Neutrophil (primary cell): ENCODE results near the gene CAST.

ENCODE experiments used
- H3K27ac ChIP-seq: fragments of 200-600 bp; sonication (generic); 2 replicates; pipeline ENCODE4 v1.5.1; 2016; ENCODE audit warnings: mild to moderate bottlenecking, moderate library complexity
- H3K27me3 ChIP-seq: fragments of 200-600 bp; sonication (generic); 2 replicates; pipeline ENCODE4 v1.6.0; 2016; ENCODE audit warnings: mild to moderate bottlenecking
- H3K36me3 ChIP-seq: fragments of 200-600 bp; sonication (generic); 2 replicates; pipeline ENCODE4 v1.5.1; 2017
- H3K4me1 ChIP-seq, 2 experiments: fragments of 200-600 bp in 1 of 2; sonication (generic) in 1 of 2; 1 replicate in 1 of 2; 2 replicates in 1 of 2; pipeline versions ENCODE4 v1.5.1 to v1.6.1; 2013 to 2016; ENCODE audit warnings: low read depth in 1 of 2, low read length in 1 of 2, mild to moderate bottlenecking in 1 of 2, moderate library complexity in 1 of 2; ENCODE audit not compliant: control insufficient read depth in 1 of 2, insufficient read depth in 1 of 2
- H3K4me3 ChIP-seq, 2 experiments: fragments of 200-600 bp in 1 of 2; sonication (generic) in 1 of 2; 1 replicate in 1 of 2; 2 replicates in 1 of 2; pipeline ENCODE4 v1.5.1; 2013 to 2016; ENCODE audit warnings: low read depth in 1 of 2, low read length in 1 of 2, mild to moderate bottlenecking in 1 of 2, moderate library complexity in 1 of 2
- H3K9me3 ChIP-seq: fragments of 200-600 bp; sonication (generic); 2 replicates; pipeline ENCODE4 v1.5.1; 2016
- TF ChIP-seq, protein P1 (sequence below): fragments of 200-600 bp; sonication (generic); IDR thresholded peaks from 2 replicates; pipeline ENCODE4 v1.5.1; 2016; ENCODE audit warnings: antibody characterized with exemption

The CAST gene

DNA sequence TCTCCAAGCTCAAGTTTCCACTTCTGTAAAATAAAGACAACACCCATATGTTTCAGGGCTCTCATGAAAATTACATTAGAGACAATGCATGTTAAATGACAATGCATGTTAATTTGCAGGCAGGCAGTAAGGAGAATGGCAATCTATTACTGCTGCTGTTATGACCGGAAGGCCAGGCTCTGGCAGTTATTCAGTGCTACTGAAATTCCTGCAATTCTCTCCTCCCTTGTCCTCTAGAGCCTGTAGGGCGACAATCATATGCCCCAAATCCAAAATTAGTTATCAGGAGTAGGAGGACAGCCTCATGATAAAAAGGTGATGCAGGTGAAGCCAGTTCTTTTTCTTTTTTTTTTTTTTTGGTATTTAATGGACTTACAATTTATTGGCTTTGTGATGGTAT is 42.2 kb upstream of the CAST start:
- TF ChIP-seq, protein P1, sequence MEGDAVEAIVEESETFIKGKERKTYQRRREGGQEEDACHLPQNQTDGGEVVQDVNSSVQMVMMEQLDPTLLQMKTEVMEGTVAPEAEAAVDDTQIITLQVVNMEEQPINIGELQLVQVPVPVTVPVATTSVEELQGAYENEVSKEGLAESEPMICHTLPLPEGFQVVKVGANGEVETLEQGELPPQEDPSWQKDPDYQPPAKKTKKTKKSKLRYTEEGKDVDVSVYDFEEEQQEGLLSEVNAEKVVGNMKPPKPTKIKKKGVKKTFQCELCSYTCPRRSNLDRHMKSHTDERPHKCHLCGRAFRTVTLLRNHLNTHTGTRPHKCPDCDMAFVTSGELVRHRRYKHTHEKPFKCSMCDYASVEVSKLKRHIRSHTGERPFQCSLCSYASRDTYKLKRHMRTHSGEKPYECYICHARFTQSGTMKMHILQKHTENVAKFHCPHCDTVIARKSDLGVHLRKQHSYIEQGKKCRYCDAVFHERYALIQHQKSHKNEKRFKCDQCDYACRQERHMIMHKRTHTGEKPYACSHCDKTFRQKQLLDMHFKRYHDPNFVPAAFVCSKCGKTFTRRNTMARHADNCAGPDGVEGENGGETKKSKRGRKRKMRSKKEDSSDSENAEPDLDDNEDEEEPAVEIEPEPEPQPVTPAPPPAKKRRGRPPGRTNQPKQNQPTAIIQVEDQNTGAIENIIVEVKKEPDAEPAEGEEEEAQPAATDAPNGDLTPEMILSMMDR, result no peak

DNA sequence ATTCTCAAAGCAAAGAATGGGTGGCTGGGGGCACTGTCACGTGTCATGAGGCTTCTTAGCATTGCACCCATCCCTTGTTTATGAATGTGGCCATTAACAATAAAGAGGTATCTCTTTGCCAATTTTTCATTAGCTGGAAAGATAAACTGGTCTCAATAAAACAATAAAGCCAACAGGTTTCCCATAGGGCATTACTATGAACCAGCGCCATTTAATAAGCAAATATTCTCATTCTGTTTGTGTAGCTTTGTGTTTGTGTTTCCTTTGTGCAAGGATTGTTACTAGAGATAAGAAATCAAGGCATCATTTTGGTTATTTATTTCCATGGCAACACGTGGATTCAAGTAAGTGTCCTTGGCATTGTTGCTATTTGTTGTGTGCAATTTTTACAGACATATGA is 37.6 kb upstream of the CAST start:
- H3K9me3 ChIP-seq, result no peaks in the 10 kb centered on the region
- no peaks in the 10 kb centered on the region for H3K36me3 ChIP-seq
- TF ChIP-seq, protein P1, result no peak
- no peak overlapping the region for H3K4me3 ChIP-seq
- no peak overlapping the region for H3K27ac ChIP-seq
- H3K27me3 ChIP-seq, result no peaks in the 10 kb centered on the region
- no peaks in the 10 kb centered on the region for H3K4me1 ChIP-seq

More for the DNA sequence above, 42.2 kb upstream of the CAST start:
- no peak overlapping the region for H3K4me3 ChIP-seq
- no peaks in the 10 kb centered on the region for H3K4me1 ChIP-seq
- no peaks in the 10 kb centered on the region for H3K27me3 ChIP-seq
- no peaks in the 10 kb centered on the region for H3K9me3 ChIP-seq
- no peak overlapping the region for H3K27ac ChIP-seq
- H3K36me3 ChIP-seq, result no peaks in the 10 kb centered on the region

DNA sequence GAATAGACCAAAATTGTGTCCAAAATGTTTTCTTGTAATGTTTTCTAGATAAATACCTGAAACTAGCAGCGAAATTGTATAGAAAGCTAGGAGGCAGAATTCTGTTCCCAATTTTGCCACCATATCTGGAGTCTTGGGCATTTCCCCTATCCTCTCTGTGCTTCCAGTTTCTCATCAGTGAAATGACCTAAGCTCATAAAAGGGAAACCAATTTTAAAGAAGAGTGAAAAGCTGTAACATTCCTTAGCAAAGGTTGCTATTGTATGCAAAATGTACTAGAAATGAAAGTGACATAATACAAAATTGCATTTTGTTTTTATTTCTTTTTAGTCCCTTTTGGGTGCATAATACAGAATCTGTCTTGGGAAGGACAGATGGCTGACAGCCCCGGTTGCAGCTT is 36.8 kb upstream of the CAST start:
- Histone ChIP-seq H3K9me3 (no peaks in the 10 kb centered on the region), H3K4me1 (no peaks in the 10 kb centered on the region), H3K36me3 (no peaks in the 10 kb centered on the region), H3K27me3 (no peaks in the 10 kb centered on the region), H3K4me3 (no peak overlapping the region), H3K27ac (no peak overlapping the region)
- TF ChIP-seq, protein P1, result no peak

DNA sequence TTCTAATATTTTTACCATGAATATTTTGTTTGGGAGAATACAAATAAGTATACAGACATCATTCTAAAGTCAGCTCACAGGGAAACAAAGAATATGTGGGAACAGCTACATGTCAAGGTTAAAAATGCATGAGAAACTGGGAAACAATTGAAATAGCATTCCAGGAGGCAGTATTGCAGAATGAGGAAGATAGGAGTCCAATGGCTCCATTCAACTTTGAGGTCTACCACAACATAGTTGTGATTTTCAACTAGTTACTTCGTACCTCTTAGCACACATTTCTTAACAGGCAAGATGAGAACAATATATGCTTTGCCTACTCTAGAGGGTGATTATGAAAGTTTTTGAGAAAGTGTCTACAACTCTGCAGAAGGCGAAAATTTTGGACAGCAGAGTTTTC is 35.2 kb upstream of the CAST start:
- H3K36me3 ChIP-seq, result no peaks in the 10 kb centered on the region
- TF ChIP-seq, protein P1, result no peak
- H3K9me3 ChIP-seq, result no peaks in the 10 kb centered on the region
- H3K4me3 ChIP-seq, result no peak overlapping the region
- no peak overlapping the region for H3K27ac ChIP-seq
- H3K4me1 ChIP-seq, result no peaks in the 10 kb centered on the region
- no peaks in the 10 kb centered on the region for H3K27me3 ChIP-seq

DNA sequence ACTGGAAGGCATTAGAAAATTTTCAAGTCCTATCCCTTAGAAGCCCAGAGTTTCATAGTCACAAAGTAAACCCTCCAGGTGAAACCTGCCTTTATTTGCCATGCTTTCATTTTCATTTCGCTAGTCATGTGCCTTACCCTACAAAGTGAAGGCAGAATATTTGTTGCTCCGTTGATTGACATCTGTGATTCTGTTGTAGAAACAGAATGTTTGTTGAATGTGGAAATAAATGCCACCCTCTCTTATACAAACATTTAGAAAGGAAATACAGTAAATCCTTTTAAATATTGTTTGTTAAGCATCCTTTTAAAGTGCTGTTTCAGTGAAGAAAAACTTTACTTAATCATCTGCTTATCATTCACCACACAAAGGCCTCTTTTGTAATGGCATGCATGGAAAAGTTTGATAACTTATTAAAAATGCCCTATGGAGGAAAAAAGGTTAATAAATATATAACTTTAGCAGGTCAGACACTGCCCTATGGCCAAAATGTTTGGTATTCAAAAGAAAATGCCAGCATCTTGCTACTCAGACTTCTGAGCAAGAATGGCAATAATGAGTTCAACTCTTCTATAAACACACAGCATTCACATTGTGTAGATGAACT is 34.3 kb upstream of the CAST start:
- Histone ChIP-seq H3K27ac (no peak overlapping the region), H3K4me3 (no peak overlapping the region)

More for the DNA sequence above, 34.3 kb upstream of the CAST start:
- Histone ChIP-seq H3K27me3 (no peaks in the 10 kb centered on the region), H3K9me3 (no peaks in the 10 kb centered on the region), H3K4me1 (no peaks in the 10 kb centered on the region), H3K36me3 (no peaks in the 10 kb centered on the region)
- TF ChIP-seq, protein P1, result no peak
